Measurements from ENCODE around the gene RALY.

Gene RALY

DNA sequence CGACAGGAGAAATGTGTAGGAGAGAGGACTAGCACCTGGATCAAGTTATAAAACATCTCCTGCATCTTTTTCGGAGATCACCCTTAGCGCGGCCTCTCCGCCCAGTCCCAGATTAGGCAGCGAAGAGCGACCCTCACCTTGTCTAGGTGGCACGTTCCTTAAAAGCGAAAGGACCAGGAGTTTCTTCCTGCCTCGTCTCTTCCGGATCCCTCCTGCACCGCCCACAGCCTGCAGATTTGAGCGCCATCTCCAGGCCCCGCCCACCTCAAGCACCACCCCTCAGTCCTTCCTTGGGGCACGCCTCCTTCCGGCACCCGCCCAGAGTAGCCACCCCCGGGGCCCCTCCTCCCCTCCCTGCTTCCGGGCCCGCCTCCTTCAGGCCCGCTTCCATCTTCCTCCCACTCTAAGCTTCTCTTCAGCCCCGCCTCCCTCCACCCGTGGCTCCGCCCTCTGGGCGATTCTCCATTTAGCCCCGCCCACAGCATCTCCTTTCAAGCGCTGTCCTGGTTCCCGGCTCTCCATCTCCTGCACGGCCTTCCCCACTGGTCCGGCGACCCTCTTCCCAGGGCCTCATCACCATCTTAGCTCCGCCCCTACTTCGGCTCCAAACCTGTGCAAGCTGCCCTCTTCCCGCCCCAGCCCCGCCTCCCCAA is 662 bp upstream of the RALY start:
- H3K4me3 ChIP-seq (replicated peaks in 1 of 2; ENCODE audit: low read depth in 2 of 2, low read length in 2 of 2), result peak overlapping the region; percentile 91 to 98
- peak; percentile 99 to 100 for DNase-seq (ENCODE audit: low read depth in 2 of 2)
- TF ChIP-seq CTCF (IDR thresholded peaks at IDR 0.05; ENCODE audit: low read depth, low read length), result no peak

DNA sequence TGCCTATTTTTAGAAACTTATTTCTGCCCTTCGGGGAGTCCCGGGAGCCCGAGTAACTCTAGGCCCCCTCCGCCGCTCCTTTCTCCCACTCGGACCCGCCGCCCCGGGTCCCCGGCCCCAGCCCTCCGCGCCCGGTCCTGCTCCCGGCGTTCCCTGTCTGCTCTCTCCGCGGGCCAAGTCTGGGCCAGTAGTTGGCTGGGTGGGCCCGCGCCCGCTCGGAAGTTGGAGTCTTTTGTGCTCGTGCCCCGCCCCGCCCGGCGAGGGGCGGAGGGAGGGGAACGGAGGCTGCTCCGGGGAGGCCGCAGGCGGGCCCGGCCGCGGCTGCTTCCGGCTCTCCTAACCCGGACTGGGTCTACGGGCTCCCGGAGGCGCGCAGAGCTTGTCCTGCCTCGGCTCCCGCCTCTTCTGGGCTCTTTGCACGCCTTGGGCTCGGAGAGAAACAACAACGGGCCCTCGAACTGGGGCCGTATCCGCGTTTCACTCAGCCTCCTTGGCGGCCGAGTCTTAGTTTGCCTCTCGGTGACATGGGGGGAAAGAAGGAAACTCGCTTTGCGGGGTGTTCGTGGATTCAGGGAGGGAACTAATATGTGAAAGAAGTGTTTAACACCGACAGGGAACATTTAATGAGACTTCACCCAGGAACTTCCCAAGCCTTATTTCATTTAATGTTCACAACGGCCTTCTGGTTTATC is 657 bp downstream of the RALY start:
- no peak for TF ChIP-seq CTCF (IDR thresholded peaks at IDR 0.05; ENCODE audit: low read depth, low read length)
- peak; percentile 77 to 88 for DNase-seq (ENCODE audit: low read depth in 2 of 2)
- peak overlapping the region; percentile 91 to 98 for H3K4me3 ChIP-seq (replicated peaks in 1 of 2; ENCODE audit: low read depth in 2 of 2, low read length in 2 of 2)

DNA sequence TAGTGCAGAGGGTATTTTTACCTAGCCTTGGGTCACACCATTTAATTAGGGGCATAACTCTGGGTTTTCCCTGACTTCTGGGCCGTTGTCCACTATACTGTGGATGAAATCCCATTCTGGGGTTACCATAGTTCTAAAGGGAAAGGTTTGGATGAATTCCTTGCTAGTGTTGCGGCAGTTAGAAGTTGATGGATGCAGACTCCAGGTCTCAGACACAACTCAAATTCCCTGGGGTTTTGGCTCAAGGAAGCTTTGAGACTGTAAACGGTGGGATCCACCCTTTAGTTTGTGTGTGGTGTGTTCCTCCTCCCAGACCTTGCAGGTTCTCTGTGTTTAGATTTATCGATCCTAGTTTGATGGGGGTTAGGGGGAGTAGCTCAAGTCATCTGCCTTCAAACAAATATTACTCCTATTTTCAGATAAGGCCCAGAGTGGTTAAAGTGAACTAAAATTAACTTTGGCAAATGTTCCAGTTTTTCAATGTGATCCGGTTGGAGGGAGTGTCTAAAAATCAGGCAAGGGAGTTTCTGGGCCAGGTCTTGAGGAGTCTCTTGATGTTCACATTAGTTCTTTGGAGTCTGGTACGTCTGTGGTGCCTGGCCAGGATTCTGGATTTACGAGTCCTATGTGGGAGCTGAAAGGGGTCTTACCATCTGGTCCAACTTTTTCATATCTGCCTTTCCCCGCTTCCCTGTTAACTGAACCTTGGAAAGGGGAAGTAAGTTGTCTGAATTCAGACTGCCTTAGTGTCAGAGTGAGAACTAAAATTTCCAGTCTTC is 1.5 kb downstream of the RALY start:
- peak; percentile 26 to 51 for DNase-seq (ENCODE audit: low read depth in 2 of 2)
- TF ChIP-seq CTCF (IDR thresholded peaks at IDR 0.05; ENCODE audit: low read depth, low read length), result no peak
- H3K4me3 ChIP-seq (replicated peaks in 1 of 2; ENCODE audit: low read depth in 2 of 2, low read length in 2 of 2), result peak overlapping the region; percentile 91 to 98

GRCh38 chr20:33999025-33999649 is 5.4 kb downstream of the RALY start:
- no peak overlapping the region for H3K4me3 ChIP-seq (replicated peaks in 1 of 2; ENCODE audit: low read depth in 2 of 2, low read length in 2 of 2)
- TF ChIP-seq CTCF (IDR thresholded peaks at IDR 0.05; ENCODE audit: low read depth, low read length), result no peak
- DNase-seq (ENCODE audit: low read depth in 2 of 2), result peak; percentile 12 to 20

GRCh38 chr20:34001378-34001777 is 7.7 kb downstream of the RALY start:
- no peak for DNase-seq (ENCODE audit: low read depth in 2 of 2)
- TF ChIP-seq CTCF (IDR thresholded peaks at IDR 0.05; ENCODE audit: low read depth, low read length), result no peak
- H3K4me3 ChIP-seq (replicated peaks in 1 of 2; ENCODE audit: low read depth in 2 of 2, low read length in 2 of 2), result no peak overlapping the region

DNA sequence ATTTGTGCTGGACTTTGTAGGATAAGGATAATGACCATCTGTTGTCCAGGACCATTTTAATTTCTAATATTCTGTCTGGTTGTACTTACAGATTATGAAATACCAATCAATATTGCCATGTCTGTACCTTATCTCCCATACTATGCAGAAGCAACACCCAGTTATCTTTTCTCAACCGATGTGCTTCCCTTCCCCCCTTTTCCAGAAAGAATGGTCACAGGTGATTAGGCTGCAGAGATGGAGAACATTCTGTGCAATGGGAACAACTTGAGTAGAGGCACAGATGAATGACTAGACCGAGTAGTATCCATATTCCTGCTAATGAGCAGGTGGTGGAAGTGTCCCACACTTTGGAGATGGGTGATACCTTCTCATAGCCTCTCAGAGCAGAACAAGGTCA is 10.5 kb downstream of the RALY start:
- no peak for TF ChIP-seq CTCF (IDR thresholded peaks at IDR 0.05; ENCODE audit: low read depth, low read length)
- no peak overlapping the region for H3K4me3 ChIP-seq (replicated peaks in 1 of 2; ENCODE audit: low read depth in 2 of 2, low read length in 2 of 2)

More for the DNA sequence above, 10.5 kb downstream of the RALY start:
- no peak for DNase-seq (ENCODE audit: low read depth in 2 of 2)

All from cardiac fibroblast (primary cell).